NCI-H2029 (cell line): ENCODE data around the gene ABTB2.

Experiments
- DNase-seq: peaks from one replicate; lab custom pipeline; 2025; lab: John Stamatoyannopoulos, UW

Gene ABTB2

GRCh38 chr11:34166806-34167740, 190.7 kb downstream of the ABTB2 start:
- DNase-seq, result no peak

GRCh38 chr11:34165786-34166555, 191.8 kb downstream of the ABTB2 start:
- DNase-seq, result no peak

- no peak for DNase-seq
These were observed 192.7 kb downstream of the ABTB2 start for GRCh38 chr11:34165121-34165520.

GRCh38 chr11:34162856-34163255, 195.0 kb downstream of the ABTB2 start:
- DNase-seq, result no peak

- no peak for DNase-seq
These were observed 195.4 kb downstream of the ABTB2 start for GRCh38 chr11:34162493-34162820.

- DNase-seq, result no peak
These were observed 195.9 kb downstream of the ABTB2 start for GRCh38 chr11:34161812-34162492.

GRCh38 chr11:34161361-34161760, 196.4 kb downstream of the ABTB2 start:
- no peak for DNase-seq

- DNase-seq, result no peak
These were observed 197.0 kb downstream of the ABTB2 start for GRCh38 chr11:34160791-34161190.

- DNase-seq, result no peak
These were observed 197.6 kb downstream of the ABTB2 start for GRCh38 chr11:34160049-34160721.

- DNase-seq, result no peak
These were observed 199.1 kb downstream of the ABTB2 start for GRCh38 chr11:34158661-34159060.

GRCh38 chr11:34157163-34157562, 200.6 kb downstream of the ABTB2 start:
- no peak for DNase-seq

- no peak for DNase-seq
These were observed 202.1 kb downstream of the ABTB2 start for GRCh38 chr11:34155757-34156062.

- DNase-seq, result no peak
These were observed 202.6 kb downstream of the ABTB2 start for GRCh38 chr11:34155057-34155756.

GRCh38 chr11:34154059-34154875, 203.5 kb downstream of the ABTB2 start:
- DNase-seq, result no peak

GRCh38 chr11:34151916-34152845, 205.6 kb downstream of the ABTB2 start:
- DNase-seq, result no peak

GRCh38 chr11:34151166-34151565, 206.6 kb downstream of the ABTB2 start:
- DNase-seq, result no peak

- no peak for DNase-seq
These were observed 207.2 kb downstream of the ABTB2 start for GRCh38 chr11:34150494-34151151.

- no peak for DNase-seq
These were observed 208.0 kb downstream of the ABTB2 start for GRCh38 chr11:34149786-34150185.

- no peak for DNase-seq
These were observed 208.5 kb downstream of the ABTB2 start for GRCh38 chr11:34149274-34149673.
